ENCODE measurements around the gene TMEM263.

DNA sequence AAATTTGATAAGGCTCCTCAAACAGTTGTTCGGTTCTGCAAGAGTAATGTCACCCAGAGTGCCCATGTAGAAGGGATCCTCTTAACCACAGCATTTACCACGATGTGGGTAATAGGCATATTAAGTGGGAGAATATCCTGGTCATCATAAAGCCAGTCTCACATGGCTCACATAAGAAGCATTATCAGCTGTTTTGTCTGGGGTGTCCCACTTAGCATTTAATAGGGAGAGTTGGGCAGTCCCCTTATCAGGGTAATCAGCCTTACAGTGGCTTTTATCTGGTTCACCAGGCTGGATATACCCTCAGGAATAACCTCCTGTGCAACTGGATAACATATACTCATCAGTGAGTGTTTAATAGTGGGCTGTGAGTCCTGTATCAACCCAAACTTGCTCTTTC is 12.9 kb upstream of the TMEM263 start:
- TF ChIP-seq, protein P1, sequence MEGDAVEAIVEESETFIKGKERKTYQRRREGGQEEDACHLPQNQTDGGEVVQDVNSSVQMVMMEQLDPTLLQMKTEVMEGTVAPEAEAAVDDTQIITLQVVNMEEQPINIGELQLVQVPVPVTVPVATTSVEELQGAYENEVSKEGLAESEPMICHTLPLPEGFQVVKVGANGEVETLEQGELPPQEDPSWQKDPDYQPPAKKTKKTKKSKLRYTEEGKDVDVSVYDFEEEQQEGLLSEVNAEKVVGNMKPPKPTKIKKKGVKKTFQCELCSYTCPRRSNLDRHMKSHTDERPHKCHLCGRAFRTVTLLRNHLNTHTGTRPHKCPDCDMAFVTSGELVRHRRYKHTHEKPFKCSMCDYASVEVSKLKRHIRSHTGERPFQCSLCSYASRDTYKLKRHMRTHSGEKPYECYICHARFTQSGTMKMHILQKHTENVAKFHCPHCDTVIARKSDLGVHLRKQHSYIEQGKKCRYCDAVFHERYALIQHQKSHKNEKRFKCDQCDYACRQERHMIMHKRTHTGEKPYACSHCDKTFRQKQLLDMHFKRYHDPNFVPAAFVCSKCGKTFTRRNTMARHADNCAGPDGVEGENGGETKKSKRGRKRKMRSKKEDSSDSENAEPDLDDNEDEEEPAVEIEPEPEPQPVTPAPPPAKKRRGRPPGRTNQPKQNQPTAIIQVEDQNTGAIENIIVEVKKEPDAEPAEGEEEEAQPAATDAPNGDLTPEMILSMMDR (IDR thresholded peaks at IDR 0.05): no peak
- TF ChIP-seq POLR2AphosphoS5 (IDR thresholded peaks at IDR 0.05) (no peak), POLR2A (IDR thresholded peaks at IDR 0.05) (no peak)

All from breast epithelium (tissue), 3 donors.